Measurements from ENCODE around the gene FNDC11.

- TF ChIP-seq POLR2A (IDR thresholded peaks at IDR 0.05): no peak
- no peak for TF ChIP-seq POLR2AphosphoS5 (IDR thresholded peaks at IDR 0.05)
- no peak for TF ChIP-seq CTCF (IDR thresholded peaks at IDR 0.05)
These were observed 46.7 kb upstream of the FNDC11 start for GRCh38 chr20:63507083-63507743.

All from transverse colon (tissue), 4 donors.